HCT116 (cell line): ENCODE measurements around the gene RNGTT. TPM values are rescaled to one million over a fixed set of nuclear protein-coding genes. Genes with fewer than 3 reads are reported as not detected.

Experiments used
- ATAC-seq: fragments of 200-7000 bp; cut with Tn5 transposase; 2 replicates; pipeline ENCODE4 v1.9.1; 2020; ENCODE audit warnings: mild to moderate bottlenecking, moderate library complexity
- BruUV-seq: library from RNA; stranded (reverse); fragments of 400-500 nt; replicated peaks from 2 replicates; lab custom pipeline; 2021; lab: Mats Ljungman, UMichigan
- CTCF ChIA-PET: fragments of 300-600 bp; sonication (Branson Sonifier 250); formaldehyde crosslinking; loops from one replicate; lab custom pipeline; 2021; ENCODE audit warnings: antibody characterized with exemption; lab: Charles Lee
- POLR2A ChIA-PET: fragments of 300-600, 350-600 bp; sonication (Branson Sonifier 250); formaldehyde crosslinking; loops from one replicate; lab custom pipeline; 2021; ENCODE audit warnings: antibody characterized with exemption; lab: Charles Lee
- RAD21 ChIA-PET, 2 experiments: fragments of 300-600 bp; sonication (Branson Sonifier 250); formaldehyde crosslinking; loops; one replicate each; lab custom pipeline; 2023; ENCODE audit warnings: low total read pairs in 2 of 2; ENCODE audit not compliant: uncharacterized antibody in 2 of 2, unreplicated experiment in 2 of 2, low non-redundant PET in 1 of 2; lab: Charles Lee
- DNase-seq: peaks from one replicate; pipeline ENCODE4 v3.0.0-alpha.2; 2010; ENCODE audit warnings: low read depth, low spot score
- H2AFZ ChIP-seq: fragments of 200-600 bp; shearing (Covaris generic), sonication (generic); 2 replicates; pipeline ENCODE4 v1.6.1; 2017; ENCODE audit warnings: low read depth, mixed run types, mixed read lengths, antibody characterized with exemption, low read length; ENCODE audit not compliant: poor library complexity, severe bottlenecking
- H3K27ac ChIP-seq: 2 replicates; pipeline ENCODE4 v1.5.1; 2012; ENCODE audit warnings: low read depth, low read length
- H3K27me3 ChIP-seq: fragments of 200-600 bp; sonication (generic); 2 replicates; pipeline ENCODE4 v1.6.1; 2016; ENCODE audit warnings: mixed run types, low read length, mixed read lengths; ENCODE audit not compliant: insufficient read depth
- H3K36me3 ChIP-seq, 2 experiments: fragments of 200-500 bp in 1 of 2; fragments of 200-600 bp in 1 of 2; sonication (Bioruptor generic) in 1 of 2; sonication (generic) in 1 of 2; 2 replicates each; pipeline versions ENCODE4 v1.5.1 to v1.6.1; 2014 to 2016; ENCODE audit warnings: low read length in 2 of 2, inconsistent platforms in 1 of 2, mixed read lengths in 1 of 2, mixed run types in 1 of 2; ENCODE audit not compliant: insufficient read depth in 2 of 2, control insufficient read depth in 1 of 2
- H3K4me1 ChIP-seq, 2 experiments: fragments of 200-600 bp in 1 of 2; sonication (generic) in 1 of 2; 2 replicates each; pipeline versions ENCODE4 v1.5.1 to v1.6.1; 2012 to 2017; ENCODE audit warnings: low read length in 2 of 2, inconsistent platforms in 1 of 2, mild to moderate bottlenecking in 1 of 2, mixed read lengths in 1 of 2, mixed run types in 1 of 2, moderate library complexity in 1 of 2; ENCODE audit not compliant: insufficient read depth in 2 of 2, control insufficient read depth in 1 of 2
- H3K4me2 ChIP-seq: fragments of 200-600 bp; sonication (generic); 2 replicates; pipeline ENCODE4 v1.6.1; 2017; ENCODE audit warnings: mixed run types, low read length, mixed read lengths
- H3K4me3 ChIP-seq, 2 experiments: fragments of 200-600 bp in 1 of 2; sonication (generic) in 1 of 2; replicated peaks in 1 of 2; 2 replicates each; pipeline ENCODE4 v1.5.1; 2011 to 2016; ENCODE audit warnings: low read length in 2 of 2, control low read depth in 1 of 2, low read depth in 1 of 2, mild to moderate bottlenecking in 1 of 2, mixed read lengths in 1 of 2, mixed run types in 1 of 2
- H3K79me2 ChIP-seq: fragments of 200-600 bp; sonication (generic); 2 replicates; pipeline ENCODE4 v1.6.1; 2017; ENCODE audit warnings: mild to moderate bottlenecking, mixed run types, low read length, moderate library complexity, mixed read lengths; ENCODE audit not compliant: insufficient read depth
- H3K9ac ChIP-seq: fragments of 200-600 bp; sonication (generic); 2 replicates; pipeline ENCODE4 v1.6.1; 2016; ENCODE audit warnings: low read length, mixed read lengths
- H3K9me2 ChIP-seq: fragments of 200-600 bp; sonication (generic), shearing (Covaris generic); 2 replicates; pipeline ENCODE4 v1.6.1; 2017; ENCODE audit warnings: mixed run types, mild to moderate bottlenecking, moderate library complexity; ENCODE audit not compliant: insufficient read depth
- H3K9me3 ChIP-seq, 2 experiments: fragments of 200-500 bp in 1 of 2; fragments of 200-600 bp in 1 of 2; sonication (Bioruptor generic) in 1 of 2; sonication (generic) in 1 of 2; 2 replicates each; pipeline ENCODE4 v1.6.1; 2014 to 2017; ENCODE audit warnings: low read length in 2 of 2, mixed read lengths in 2 of 2, inconsistent platforms in 1 of 2, low read depth in 1 of 2, mild to moderate bottlenecking in 1 of 2, mixed run types in 1 of 2, moderate library complexity in 1 of 2; ENCODE audit not compliant: control insufficient read depth in 1 of 2, insufficient read depth in 1 of 2
- H4K20me1 ChIP-seq: fragments of 200-600 bp; sonication (generic), shearing (Covaris generic); 2 replicates; pipeline ENCODE4 v1.6.1; 2017; ENCODE audit warnings: mixed run types, mild to moderate bottlenecking, moderate library complexity; ENCODE audit not compliant: insufficient read depth
- CTCF ChIP-seq, 3 experiments: fragments of 200-600 bp in 1 of 3; sonication (generic) in 1 of 3; IDR thresholded peaks in 2 of 3; conservative IDR thresholded peaks in 1 of 3; 2 replicates each; pipeline ENCODE4 v1.5.1; 2012 to 2017; ENCODE audit warnings: low read depth in 2 of 3, low read length in 2 of 3, antibody characterized with exemption in 1 of 3, borderline replicate concordance in 1 of 3, control low read depth in 1 of 3, mild to moderate bottlenecking in 1 of 3, mixed read lengths in 1 of 3, mixed run types in 1 of 3, moderate library complexity in 1 of 3; ENCODE audit not compliant: insufficient read depth in 1 of 3
- JUND ChIP-seq: IDR thresholded peaks from 2 replicates; pipeline ENCODE4 v1.6.1; 2012
- YY1 ChIP-seq: IDR thresholded peaks from 2 replicates; pipeline ENCODE4 v1.6.1; 2011; ENCODE audit warnings: low read length, low read depth, moderate library complexity, mild to moderate bottlenecking; ENCODE audit not compliant: insufficient replicate concordance; ENCODE audit errors: extremely low read depth
- ZBTB33 ChIP-seq: IDR thresholded peaks from 2 replicates; pipeline ENCODE4 v1.6.1; 2011; ENCODE audit warnings: mild to moderate bottlenecking, low read length, moderate library complexity; ENCODE audit not compliant: insufficient replicate concordance; ENCODE audit errors: extremely low read depth
- intact Hi-C: fragments of 100-400 bp; cut with micrococcal nuclease; formaldehyde crosslinking; loops from 2 replicates; pipeline ENCODE4 v1.10.0; 2022
- total RNA-seq: library from RNA; stranded (reverse); gene quantifications from one replicate; pipeline ENCODE4 v1.2.1, GENCODE V29; 2021; ENCODE audit not compliant: unreplicated experiment

The RNGTT gene
- total RNA-seq, 1 experiment from 2014 or later: 23.0 TPM

DNA sequence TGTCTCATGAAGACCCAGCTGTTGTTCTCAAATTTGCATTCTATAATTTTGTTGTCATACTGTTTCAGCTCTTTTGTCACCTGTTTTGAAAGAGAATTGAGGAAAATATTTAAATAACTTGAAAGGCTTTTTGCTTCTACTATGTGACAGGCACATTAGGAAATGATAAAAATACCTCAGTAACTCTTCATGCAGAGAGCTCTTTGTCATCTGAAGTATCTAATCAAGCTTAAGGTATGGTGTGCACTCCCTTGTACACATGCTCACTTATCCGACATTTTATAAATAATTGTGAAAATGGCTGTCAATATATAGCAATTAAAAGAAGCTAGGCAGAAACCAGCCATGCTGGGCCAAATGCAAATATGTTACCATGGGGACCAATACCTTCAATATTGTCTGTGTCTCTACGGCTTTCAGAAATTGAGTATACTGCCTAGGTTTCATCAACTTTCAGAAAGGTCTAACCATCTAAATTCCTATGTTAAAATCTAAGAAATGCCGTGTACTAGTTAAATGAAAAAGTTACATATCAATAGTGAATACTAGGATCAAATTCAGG lies 349.0 kb downstream of the RNGTT start:
- Histone ChIP-seq H3K27ac (no peak overlapping the region), H3K9ac (no peak overlapping the region), H3K4me1 (no peaks in the 10 kb centered on the region), H3K9me2 (no peaks in the 10 kb centered on the region), H3K27me3 (no peaks in the 10 kb centered on the region), H3K4me3 (no peak overlapping the region), H3K79me2 (no peaks in the 10 kb centered on the region), H2AFZ (no peak overlapping the region), H3K36me3 (no peaks in the 10 kb centered on the region)
- ChIA-PET POLR2A (no interaction called here), RAD21 (no interaction called here)
- no TSS peak for BruUV-seq
- intact Hi-C loops: no loop called here
- TF ChIP-seq YY1 (no peak), JUND (no peak), ZBTB33 (no peak), CTCF (IDR thresholded peaks at IDR 0.05 in 2 of 3, conservative IDR thresholded peaks at IDR 0.05 in 1 of 3; ENCODE audit: borderline replicate concordance in 1 of 3, insufficient read depth in 1 of 3, low read depth in 2 of 3, low read length in 2 of 3) (no peak)
- TF ChIP-seq, all 23 proteins: peak for 0
- no peak for DNase-seq
- Histone ChIP-seq H4K20me1 (no peaks in the 10 kb centered on the region), H3K4me2 (no peak overlapping the region), H3K9me3 (no peaks in the 10 kb centered on the region)
- CTCF ChIA-PET: no interaction called here
- no peak for ATAC-seq
